ENCODE measurements around the gene RYR1. TPM values are rescaled to one million over a fixed set of nuclear protein-coding genes. Genes with fewer than 3 reads are reported as not detected.

RYR1 gene
- total and polyA plus RNA-seq, 2 of the 8 experiments (the other 6 are each of a cell fraction or from before 2014, with no cell fraction given): 5.8 to 11.8 TPM

DNA sequence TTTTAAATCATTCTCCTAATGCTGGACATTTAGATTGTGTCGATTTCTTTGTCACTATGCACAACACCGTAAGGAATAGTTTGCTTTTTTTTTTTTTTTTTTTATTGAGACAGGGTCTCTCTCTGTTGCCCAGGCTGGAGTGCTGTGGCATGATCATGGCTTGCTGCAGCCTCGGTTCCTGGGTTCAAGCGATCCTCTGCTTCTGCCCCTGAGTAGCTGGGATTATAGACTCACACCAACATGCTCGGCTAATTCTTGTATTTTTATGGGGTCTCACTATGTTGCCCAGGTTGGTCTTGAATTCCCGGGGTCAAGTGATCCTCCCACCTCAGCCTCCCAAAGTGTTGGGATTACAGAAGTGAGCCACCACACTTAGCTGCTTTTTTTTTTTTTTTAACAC is 86.5 kb downstream of the RYR1 start:
- no peaks in the 10 kb centered on the region for H3K4me1 ChIP-seq (replicated peaks in 1 of 4; ENCODE audit: control insufficient read depth in 3 of 4, insufficient read depth in 4 of 4, low read length in 3 of 4)
- H2AK5ac ChIP-seq (ENCODE audit: low read depth, low read length): no peak overlapping the region
- no peak overlapping the region for H3K9ac ChIP-seq (replicated peaks in 1 of 4; ENCODE audit: extremely low read depth in 1 of 4, low read depth in 3 of 4, low read length in 3 of 4)
- no peak overlapping the region for H3K27ac ChIP-seq (ENCODE audit: low read depth, low read length)
- no peak overlapping the region for H2BK20ac ChIP-seq (ENCODE audit: low read length)
- ChIA-PET CTCF (ENCODE audit: partially characterized antibody) (interaction anchor here (1.3 kb wide), 1 partner anchor 119 kb away, joined by 3 read pairs; no protein-coding TSS in a partner anchor), POLR2A (ENCODE audit: partially characterized antibody) (interaction anchor here (1.0 to 2.5 kb wide), 2 partner anchors 8 to 15 kb away, joined by 3 to 8 read pairs; no protein-coding TSS in a partner anchor)
- no peak overlapping the region for H3K4ac ChIP-seq (replicated peaks; ENCODE audit: insufficient read length, low read depth, low read length)
- H3K79me2 ChIP-seq (ENCODE audit: control insufficient read depth in 1 of 2, insufficient read depth in 2 of 2, low read length in 2 of 2): no peaks in the 10 kb centered on the region
- H3K23me2 ChIP-seq (ENCODE audit: low read depth, low read length): peaks cover 5% of the 10 kb centered on the region; the same call in 1 of the 2 replicates
- no peaks in the 10 kb centered on the region for H3K79me1 ChIP-seq (ENCODE audit: low read depth, low read length)
- FAIRE-seq (no peak), DNase-seq (ENCODE audit: low read depth in 1 of 2, low spot score in 2 of 2) (no peak)
- no peak overlapping the region for H2BK120ac ChIP-seq (replicated peaks; ENCODE audit: low read depth, low read length)
- H4K8ac ChIP-seq (ENCODE audit: extremely low read depth, insufficient read depth, low read length): no peak overlapping the region
- H3K9me3 ChIP-seq (ENCODE audit: insufficient read depth in 2 of 2, low read depth in 1 of 2, low read length in 1 of 2): no peaks in the 10 kb centered on the region
- H3K56ac ChIP-seq (replicated peaks; ENCODE audit: insufficient read length, low read depth, low read length): no peak overlapping the region
- H3K23ac ChIP-seq (ENCODE audit: insufficient read length): no peak overlapping the region
- H4K5ac ChIP-seq (ENCODE audit: insufficient read length, low read depth, low read length): no peak overlapping the region
- H3K4me2 ChIP-seq (ENCODE audit: insufficient read depth in 1 of 2, low read depth in 2 of 2, low read length in 2 of 2): no peak overlapping the region
- H2BK15ac ChIP-seq (ENCODE audit: low read length): no peak overlapping the region
- no peaks in the 10 kb centered on the region for H3K27me3 ChIP-seq (replicated peaks in 1 of 4; ENCODE audit: control insufficient read depth in 3 of 4, extremely low read depth in 1 of 4, insufficient read depth in 3 of 4, low read length in 3 of 4)
- WGBS, 2 experiments (ENCODE audit: extremely low coverage in 1 of 2, insufficient coverage in 1 of 2, insufficient read length in 1 of 2, insufficient replicate concordance in 2 of 2, low coverage in 1 of 2, low lambda C conversion rate in 2 of 2, missing lambda C conversion rate in 1 of 2): 87% methylated on average over 6 of the region's 6 CpGs; no CpG with 5 or more reads in 1 of the 2 experiments
- no peak overlapping the region for H3K18ac ChIP-seq (ENCODE audit: extremely low read depth, low read length)
- H3K4me3 ChIP-seq (ENCODE audit: extremely low read depth in 1 of 4, insufficient read depth in 2 of 4, low read depth in 3 of 4, low read length in 4 of 4): no peak overlapping the region
- no peak overlapping the region for H3K14ac ChIP-seq (ENCODE audit: insufficient read length)
- TF ChIP-seq ASH2L (IDR thresholded peaks at IDR 0.05; ENCODE audit: low read length) (no peak), GABPA (IDR thresholded peaks at IDR 0.05; ENCODE audit: borderline replicate concordance, insufficient read depth, low read length) (no peak), EP300 (IDR thresholded peaks at IDR 0.05; ENCODE audit: borderline replicate concordance in 1 of 2, low read depth in 2 of 2, low read length in 2 of 2) (no peak), KDM4A (IDR thresholded peaks at IDR 0.05; ENCODE audit: low read depth, low read length, severe bottlenecking) (no peak)
- H2BK12ac ChIP-seq (ENCODE audit: low read depth, low read length): no peak overlapping the region
- no peak overlapping the region for H4K91ac ChIP-seq (replicated peaks; ENCODE audit: insufficient read length, low read length)
- no peak overlapping the region for H2AFZ ChIP-seq (ENCODE audit: low read length)
- no peak overlapping the region for H2BK5ac ChIP-seq (ENCODE audit: low read depth, low read length)
- peaks cover 0 to 9% (median 1%) of the 10 kb centered on the region in 4 experiments; a peak in 2 of 8 replicates for H3K36me3 ChIP-seq (ENCODE audit: control insufficient read depth in 2 of 4, insufficient read depth in 4 of 4, low read length in 3 of 4)
- H4K20me1 ChIP-seq (replicated peaks in 1 of 2; ENCODE audit: control insufficient read depth in 1 of 2, insufficient read depth in 2 of 2, low read length in 2 of 2): peaks cover 0 to 2% of the 10 kb centered on the region in 2 experiments
